IMR-90 (cell line): Measurements from ENCODE around the gene MMP20. TPM values are rescaled to one million over a fixed set of nuclear protein-coding genes. Genes with fewer than 3 reads are reported as not detected.

Experiments used
- ATAC-seq: fragments of 200-7000 bp; cut with Tn5 transposase; 2 replicates; pipeline ENCODE4 v1.9.1; 2020; ENCODE audit warnings: low read depth, mild to moderate bottlenecking, moderate library complexity
- BruUV-seq: library from RNA; stranded (reverse); fragments of 400-500 nt; replicated peaks from 2 replicates; lab custom pipeline; 2021; lab: Mats Ljungman, UMichigan
- CTCF ChIA-PET: fragments of 300-600 bp; formaldehyde crosslinking; extraction: SDS; loops from one replicate; lab custom pipeline; 2021; ENCODE audit warnings: antibody characterized with exemption; lab: Yijun Ruan, JAX
- POLR2A ChIA-PET: fragments of 300-600 bp; sonication (Branson Sonifier 250); formaldehyde crosslinking; loops from one replicate; lab custom pipeline; 2022; ENCODE audit warnings: antibody characterized with exemption; ENCODE audit not compliant: unreplicated experiment; lab: Charles Lee
- DNase-seq: peaks from one replicate; pipeline ENCODE4 v3.0.0; 2013
- H2AFZ ChIP-seq: replicated peaks from 2 replicates; pipeline ENCODE3; 2013; ENCODE audit warnings: low read length, mild to moderate bottlenecking; ENCODE audit not compliant: poor library complexity
- H2AK5ac ChIP-seq: 2 replicates; pipeline ENCODE4 v1.6.1; 2013; ENCODE audit warnings: low read depth, low read length, inconsistent platforms
- H2AK9ac ChIP-seq: replicated peaks from 2 replicates; pipeline ENCODE3; 2013; ENCODE audit warnings: mild to moderate bottlenecking, low read depth, low read length, moderate library complexity; ENCODE audit not compliant: poor library complexity
- H2BK120ac ChIP-seq: 2 replicates; pipeline ENCODE4 v1.6.1; 2013; ENCODE audit warnings: low read depth, low read length, inconsistent platforms
- H2BK15ac ChIP-seq: 3 replicates; pipeline ENCODE4 v1.6.1; 2013; ENCODE audit warnings: low read depth, low read length, inconsistent platforms
- H2BK20ac ChIP-seq: 2 replicates; pipeline ENCODE4 v1.6.1; 2013; ENCODE audit warnings: low read depth, mild to moderate bottlenecking, inconsistent platforms, low read length, moderate library complexity
- H2BK5ac ChIP-seq: 2 replicates; pipeline ENCODE4 v1.6.1; 2013; ENCODE audit warnings: mild to moderate bottlenecking, low read depth, low read length, inconsistent platforms; ENCODE audit not compliant: poor library complexity, severe bottlenecking
- H3K14ac ChIP-seq: replicated peaks from 2 replicates; pipeline ENCODE4 v1.6.1; 2013; ENCODE audit warnings: low read depth, low read length, inconsistent platforms
- H3K18ac ChIP-seq: 2 replicates; pipeline ENCODE4 v1.6.1; 2013; ENCODE audit warnings: low read depth, low read length, control low read depth
- H3K23ac ChIP-seq: 2 replicates; pipeline ENCODE4 v1.6.1; 2013; ENCODE audit warnings: low read depth, low read length, inconsistent platforms
- H3K27ac ChIP-seq: 2 replicates; pipeline ENCODE4 v1.5.1; 2013; ENCODE audit warnings: mild to moderate bottlenecking, control low read depth, low read length; ENCODE audit not compliant: insufficient read depth
- H3K27me3 ChIP-seq: 2 replicates; pipeline ENCODE4 v1.6.1; 2013; ENCODE audit warnings: low read length; ENCODE audit not compliant: control insufficient read depth, insufficient read depth
- H3K36me3 ChIP-seq: 2 replicates; pipeline ENCODE4 v1.6.1; 2013; ENCODE audit warnings: low read length, mixed read lengths; ENCODE audit not compliant: control insufficient read depth, insufficient read depth
- H3K4ac ChIP-seq: 2 replicates; pipeline ENCODE4 v1.6.1; 2013; ENCODE audit warnings: low read depth, low read length, inconsistent platforms
- H3K4me1 ChIP-seq: 2 replicates; pipeline ENCODE4 v1.6.1; 2013; ENCODE audit warnings: low read length, mixed read lengths; ENCODE audit not compliant: control insufficient read depth, insufficient read depth
- H3K4me2 ChIP-seq: 2 replicates; pipeline ENCODE4 v1.6.1; 2013; ENCODE audit warnings: low read depth, mild to moderate bottlenecking, control low read depth, low read length, moderate library complexity
- H3K4me3 ChIP-seq: 2 replicates; pipeline ENCODE4 v1.5.1; 2013; ENCODE audit warnings: low read depth, mild to moderate bottlenecking, control low read depth, low read length, moderate library complexity; ENCODE audit not compliant: insufficient read depth
- H3K56ac ChIP-seq: 2 replicates; pipeline ENCODE4 v1.6.1; 2013; ENCODE audit warnings: low read length, inconsistent platforms; ENCODE audit not compliant: insufficient read depth; ENCODE audit errors: extremely low read depth
- H3K79me1 ChIP-seq, 2 experiments: 2 replicates each; pipeline ENCODE4 v1.6.1; 2013; ENCODE audit warnings: low read length in 2 of 2, inconsistent platforms in 1 of 2, low read depth in 1 of 2
- H3K9ac ChIP-seq: 2 replicates; pipeline ENCODE4 v1.6.1; 2013; ENCODE audit warnings: low read depth, low read length, control low read depth
- H3K9me1 ChIP-seq: 2 replicates; pipeline ENCODE4 v1.6.1; 2013; ENCODE audit warnings: low read length, inconsistent platforms; ENCODE audit not compliant: insufficient read depth
- H3K9me3 ChIP-seq: 2 replicates; pipeline ENCODE4 v1.6.1; 2013; ENCODE audit warnings: low read length; ENCODE audit not compliant: control insufficient read depth, insufficient read depth
- H4K20me1 ChIP-seq: 2 replicates; pipeline ENCODE4 v1.6.1; 2013; ENCODE audit warnings: low read length, inconsistent platforms; ENCODE audit not compliant: insufficient read depth
- H4K5ac ChIP-seq: 2 replicates; pipeline ENCODE4 v1.6.1; 2013; ENCODE audit warnings: mild to moderate bottlenecking, low read depth, low read length, control low read depth
- H4K8ac ChIP-seq, 2 experiments: 2 replicates each; pipeline ENCODE4 v1.6.1; 2013; ENCODE audit warnings: low read depth in 2 of 2, low read length in 2 of 2, control low read depth in 1 of 2, inconsistent platforms in 1 of 2
- H4K91ac ChIP-seq: 2 replicates; pipeline ENCODE4 v1.6.1; 2013; ENCODE audit warnings: low read depth, low read length, inconsistent platforms; ENCODE audit not compliant: insufficient read depth
- CEBPB ChIP-seq: IDR thresholded peaks from 2 replicates; pipeline ENCODE4 v1.6.1; 2012; ENCODE audit warnings: low read depth, low read length, improper control_type of control experiment
- MAFK ChIP-seq: IDR thresholded peaks from 2 replicates; pipeline ENCODE4 v1.6.1; 2012; ENCODE audit warnings: low read depth, low read length, improper control_type of control experiment
- MAZ ChIP-seq: IDR thresholded peaks from 2 replicates; pipeline ENCODE4 v1.6.1; 2012; ENCODE audit warnings: low read depth, mild to moderate bottlenecking, low read length, improper control_type of control experiment, moderate library complexity, borderline replicate concordance
- POLR2A ChIP-seq: IDR thresholded peaks from 2 replicates; pipeline ENCODE4 v1.6.1; 2012; ENCODE audit warnings: mild to moderate bottlenecking, low read depth, low read length
- RFX5 ChIP-seq: IDR thresholded peaks from 2 replicates; pipeline ENCODE4 v1.8.0; 2012; ENCODE audit warnings: low read depth, mild to moderate bottlenecking, low read length, moderate library complexity
- WGBS, 2 experiments: methylation state at CpG; one replicate each; pipeline versions ENCODE4 v1.1.5 to v1.1.7; 2013; ENCODE audit warnings: missing lambda C conversion rate in 2 of 2; ENCODE audit not compliant: insufficient read length in 1 of 2; ENCODE audit errors: extremely low coverage in 2 of 2; 5-methylcytosine and 5-hydroxymethylcytosine counted together
- dilution Hi-C: fragments of 300-500 bp; cut with HindIII; formaldehyde crosslinking; loops from one replicate; pipeline ENCODE4 v1.14.3; 2018; ENCODE audit warnings: low sequenced_read_pairs; ENCODE audit not compliant: unreplicated experiment
- in situ Hi-C: fragments of 300-500 bp; cut with MboI; formaldehyde crosslinking; loops from 3 replicates; pipeline ENCODE4 v1.14.3; 2019; ENCODE audit warnings: low sequenced_read_pairs, inconsistent platforms, mixed read lengths
- intact Hi-C: fragments of 100-400 bp; cut with micrococcal nuclease; formaldehyde crosslinking; loops from 2 replicates; pipeline ENCODE4 v1.10.0; 2022
- polyA plus RNA-seq, 3 experiments: library from polyadenylated mRNA; depleted of rRNA; stranded (reverse); fragments of >200 nt; gene quantifications; 2 replicates each; pipeline ENCODE4 v1.2.3, GENCODE V29; 2012; ENCODE audit warnings: low replicate concordance in 1 of 3
- total RNA-seq: library from RNA; depleted of rRNA; stranded (reverse); fragments of >200 nt; gene quantifications from 2 replicates; pipeline ENCODE4 v1.2.3, GENCODE V29; 2012

Gene MMP20
- total and polyA plus RNA-seq, 2 of the 4 experiments (the other 2 are of a cell fraction): not detected

- no peak overlapping the region for H3K14ac ChIP-seq
- H2BK5ac ChIP-seq: no peak overlapping the region
- TF ChIP-seq RFX5 (no peak), MAFK (no peak), MAZ (no peak), CEBPB (no peak), POLR2A (no peak)
- H4K5ac ChIP-seq: no peak overlapping the region
- BruUV-seq: no TSS peak
- H3K79me1 ChIP-seq: no peaks in the 10 kb centered on the region
- H2BK120ac ChIP-seq: no peak overlapping the region
- H3K4me2 ChIP-seq: no peak overlapping the region
- H3K23ac ChIP-seq: no peak overlapping the region
- H3K27ac ChIP-seq: no peak overlapping the region
- POLR2A ChIA-PET: no interaction called here
- WGBS, 2 experiments: no CpG with 5 or more reads among the region's 7 CpGs
- H4K20me1 ChIP-seq: no peaks in the 10 kb centered on the region
- H3K4ac ChIP-seq: no peak overlapping the region
- no peak for DNase-seq
- no peak overlapping the region for H3K4me3 ChIP-seq
- H2AK9ac ChIP-seq: no peak overlapping the region
- intact Hi-C loops: no loop called here
- no peak overlapping the region for H3K9ac ChIP-seq
- H3K4me1 ChIP-seq: no peaks in the 10 kb centered on the region; the same call in 1 of the 2 replicates
- no peak overlapping the region for H2BK15ac ChIP-seq
- dilution Hi-C loops: no loop called here
- CTCF ChIA-PET: interaction anchor here (0.7 kb wide), 2 partner anchors 86 to 219 kb away, joined by 3 to 4 read pairs; no protein-coding TSS in a partner anchor
- no peak overlapping the region for H2AK5ac ChIP-seq
- no peak for ATAC-seq
- no peak overlapping the region for H4K91ac ChIP-seq
- no peaks in the 10 kb centered on the region for H3K9me3 ChIP-seq
- H3K36me3 ChIP-seq: no peaks in the 10 kb centered on the region
- in situ Hi-C loops: no loop called here
- no peaks in the 10 kb centered on the region for H3K27me3 ChIP-seq
- no peak overlapping the region for H3K56ac ChIP-seq
- no peak overlapping the region for H3K18ac ChIP-seq
- no peaks in the 10 kb centered on the region for H3K9me1 ChIP-seq
- H2AFZ ChIP-seq: no peak overlapping the region
- no peak overlapping the region for H2BK20ac ChIP-seq
- no peak overlapping the region for H4K8ac ChIP-seq
Observed at GRCh38 chr11:102610200-102610599, 14.9 kb downstream of the MMP20 start.
